Activated T-cell treated with anti-CD3 and anti-CD28 coated beads for 4 hours (primary cell): ENCODE measurements around the gene HMGXB3.

Experiments used
- DNase-seq: peaks from one replicate; pipeline ENCODE4 v3.0.0-alpha.2; 2020

HMGXB3 gene

DNA sequence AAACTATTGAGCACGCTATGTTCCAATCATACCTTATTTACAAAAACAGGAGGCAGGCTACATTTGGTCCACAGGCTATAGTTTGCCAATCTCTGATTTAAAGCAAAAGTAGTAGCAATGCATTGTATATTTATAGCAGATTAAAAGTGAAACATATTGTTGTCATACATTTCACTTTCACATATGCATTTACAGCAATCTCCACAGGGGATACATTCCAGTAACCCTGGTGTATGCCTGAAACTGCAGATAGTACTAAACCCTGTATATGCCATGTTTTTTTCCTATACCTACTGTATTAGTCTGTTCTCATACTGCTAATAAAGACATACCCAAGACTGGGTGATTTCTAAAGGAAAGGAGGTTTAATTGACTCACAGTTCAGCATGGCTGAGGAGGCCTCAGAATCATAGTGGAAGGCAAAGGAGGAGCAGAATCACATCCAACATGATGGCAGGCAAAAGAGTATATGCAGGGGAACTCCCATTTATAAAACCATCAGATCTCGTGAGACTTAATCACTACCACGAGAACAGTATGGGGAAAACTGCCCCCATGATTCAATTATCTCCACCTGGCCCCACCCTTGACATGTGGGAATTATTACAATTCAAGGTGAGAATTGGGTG, 91.7 kb downstream of the HMGXB3 start:
- DNase-seq, result no peak

DNA sequence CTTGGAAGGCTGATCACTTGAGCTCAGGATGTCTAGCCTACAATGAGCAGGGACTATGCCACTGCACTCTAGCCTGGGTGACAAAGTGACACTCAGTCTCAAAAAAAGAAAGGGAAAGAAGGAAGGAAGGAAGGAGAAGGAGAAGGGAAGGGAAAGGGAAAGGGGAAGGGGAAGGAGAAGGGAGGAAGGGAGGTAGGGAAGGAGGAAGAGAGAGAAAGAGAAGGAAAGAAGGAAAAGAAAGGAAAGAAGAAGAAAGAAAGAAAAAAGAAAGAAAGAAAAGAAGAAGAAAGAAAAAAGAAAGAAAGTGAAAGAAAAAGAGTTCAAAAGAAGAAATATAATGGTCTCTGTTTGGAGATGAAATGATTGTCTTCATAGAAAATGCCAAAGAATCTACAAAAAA, 96.6 kb downstream of the HMGXB3 start:
- no peak for DNase-seq

DNA sequence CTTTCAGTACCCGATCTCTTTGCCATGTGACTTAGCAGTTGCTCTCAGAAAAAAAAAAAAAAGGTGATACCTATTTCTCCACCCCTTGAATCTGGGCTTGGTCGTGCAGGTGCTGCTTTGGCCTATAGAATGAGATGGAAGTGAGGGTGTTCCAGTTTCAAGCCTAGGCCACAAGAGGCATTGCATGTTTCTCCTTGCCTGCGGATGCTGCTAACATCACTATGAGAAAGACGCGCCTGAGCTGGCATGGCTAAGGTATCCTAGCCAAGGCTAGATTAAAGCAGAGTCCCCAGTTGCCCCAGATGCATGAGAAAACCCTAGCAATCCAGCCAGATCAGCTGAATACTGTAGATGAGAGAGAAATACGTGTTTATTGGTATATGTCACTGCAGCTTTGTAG, 100.5 kb downstream of the HMGXB3 start:
- DNase-seq, result no peak
